ENCODE measurements around the gene SIK3.

The SIK3 gene

GRCh38 chr11:117039900-117040299 is 58.3 kb downstream of the SIK3 start:
- TF ChIP-seq ZBTB7A (IDR thresholded peaks at IDR 0.05; ENCODE audit: low read depth) (no peak), FOXM1 (IDR thresholded peaks at IDR 0.05; ENCODE audit: borderline replicate concordance, low read depth) (no peak), TCF12 (IDR thresholded peaks at IDR 0.05; ENCODE audit: low read depth) (no peak), EP300 (IDR thresholded peaks at IDR 0.05; ENCODE audit: borderline replicate concordance) (no peak), TAF1 (IDR thresholded peaks at IDR 0.05; ENCODE audit: low read depth) (no peak), MAX (IDR thresholded peaks at IDR 0.05) (no peak), REST (IDR thresholded peaks at IDR 0.05; ENCODE audit: low read depth) (no peak)

GRCh38 chr11:117039270-117039669 is 59.0 kb downstream of the SIK3 start:
- TF ChIP-seq TAF1 (IDR thresholded peaks at IDR 0.05; ENCODE audit: low read depth): no peak

- TF ChIP-seq FOXM1 (IDR thresholded peaks at IDR 0.05; ENCODE audit: borderline replicate concordance, low read depth) (no peak), YY1 (IDR thresholded peaks at IDR 0.05; ENCODE audit: low read depth) (no peak), REST (IDR thresholded peaks at IDR 0.05; ENCODE audit: low read depth) (no peak), NFIC (IDR thresholded peaks at IDR 0.05) (no peak), EP300 (IDR thresholded peaks at IDR 0.05; ENCODE audit: borderline replicate concordance) (no peak)
Observed at GRCh38 chr11:117037975-117038350, 60.3 kb downstream of the SIK3 start.

- no peak for TF ChIP-seq TEAD4 (IDR thresholded peaks at IDR 0.05)
- no peak for TF ChIP-seq MAX (IDR thresholded peaks at IDR 0.05)
Observed at GRCh38 chr11:117037279-117037974, 60.8 kb downstream of the SIK3 start.

GRCh38 chr11:117034901-117035300 is 63.3 kb downstream of the SIK3 start:
- TF ChIP-seq TAF1 (IDR thresholded peaks at IDR 0.05; ENCODE audit: low read depth) (no peak), CREB1 (IDR thresholded peaks at IDR 0.05; ENCODE audit: low read depth) (no peak), YY1 (IDR thresholded peaks at IDR 0.05; ENCODE audit: low read depth) (no peak), TEAD4 (IDR thresholded peaks at IDR 0.05) (no peak), ZBTB7A (IDR thresholded peaks at IDR 0.05; ENCODE audit: low read depth) (no peak), TCF12 (IDR thresholded peaks at IDR 0.05; ENCODE audit: low read depth) (no peak), EGR1 (IDR thresholded peaks at IDR 0.05) (no peak)

- TF ChIP-seq NFIC (IDR thresholded peaks at IDR 0.05): no peak
Observed at GRCh38 chr11:117026593-117027330, 71.5 kb downstream of the SIK3 start.

GRCh38 chr11:117023178-117023577 is 75.0 kb downstream of the SIK3 start:
- TF ChIP-seq EP300 (IDR thresholded peaks at IDR 0.05; ENCODE audit: borderline replicate concordance) (no peak), EGR1 (IDR thresholded peaks at IDR 0.05) (no peak), CEBPB (IDR thresholded peaks at IDR 0.05) (no peak), USF1 (IDR thresholded peaks at IDR 0.05) (no peak), TEAD4 (IDR thresholded peaks at IDR 0.05) (no peak), ZBTB7A (IDR thresholded peaks at IDR 0.05; ENCODE audit: low read depth) (no peak), TCF12 (IDR thresholded peaks at IDR 0.05; ENCODE audit: low read depth) (no peak), MAX (IDR thresholded peaks at IDR 0.05) (no peak), REST (IDR thresholded peaks at IDR 0.05; ENCODE audit: low read depth) (no peak), TAF1 (IDR thresholded peaks at IDR 0.05; ENCODE audit: low read depth) (no peak), CREB1 (IDR thresholded peaks at IDR 0.05; ENCODE audit: low read depth) (no peak), FOXM1 (IDR thresholded peaks at IDR 0.05; ENCODE audit: borderline replicate concordance, low read depth) (no peak), RAD21 (IDR thresholded peaks at IDR 0.05; ENCODE audit: low read depth) (no peak), YY1 (IDR thresholded peaks at IDR 0.05; ENCODE audit: low read depth) (no peak), NFIC (IDR thresholded peaks at IDR 0.05) (no peak)
